C4-2B (cell line): ENCODE measurements around the gene NEURL3.

Source experiments
- CTCF ChIP-seq: fragments of 450-650 bp; conservative IDR thresholded peaks from 2 replicates; pipeline ENCODE4 v1.5.1; 2017; ENCODE audit warnings: mild to moderate bottlenecking
- ZFX ChIP-seq: fragments of 450-650 bp; IDR thresholded peaks from 2 replicates; pipeline ENCODE4 v1.6.1; 2017

DNA sequence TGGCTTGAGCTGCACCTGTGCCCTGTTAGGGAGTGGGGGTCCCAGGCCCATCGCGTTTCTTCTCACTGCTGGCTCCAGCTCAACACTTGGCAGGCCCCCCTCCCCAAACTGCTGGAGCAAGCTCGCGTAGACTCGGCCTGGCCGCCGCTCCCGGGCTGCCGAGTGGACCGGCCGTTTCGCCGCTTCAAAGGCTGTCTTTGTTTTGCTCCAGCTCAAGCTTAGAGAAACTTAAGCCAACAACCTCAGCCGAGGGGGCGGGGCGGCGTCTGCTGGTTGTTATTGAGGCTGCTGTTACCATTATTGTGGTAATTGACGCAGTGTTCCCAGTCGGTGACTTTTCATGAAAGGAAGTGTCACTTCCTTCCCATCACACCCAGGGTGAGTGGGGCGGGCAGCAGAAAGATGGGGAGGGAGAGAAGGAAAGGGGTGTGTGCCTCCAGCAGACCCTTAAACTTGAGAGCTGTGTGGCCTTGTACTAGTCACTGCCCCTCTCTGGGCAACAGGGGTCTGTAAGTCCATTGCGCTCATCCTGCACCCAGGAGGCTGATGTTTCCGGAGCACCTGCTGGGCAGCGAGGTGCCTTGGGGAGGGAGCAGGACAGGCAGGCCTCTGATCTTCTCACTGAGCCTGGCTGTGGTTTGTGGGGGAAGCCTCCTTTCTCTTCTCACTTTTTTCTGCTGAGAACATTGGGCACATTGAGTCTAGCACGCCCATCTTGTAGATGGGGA, 33.5 kb upstream of the NEURL3 start:
- no peak for TF ChIP-seq ZFX
- TF ChIP-seq CTCF = no peak
